Measurements from ENCODE around the gene ADIRF.
"Not testable (repeated sequence)": the region's sequence is repeated elsewhere in the genome, so short reads cannot be mapped to it uniquely, and the experiment has no call there.

Gene ADIRF

GRCh38 chr10:86968271-86968993 is at the start of gene ADIRF:
Gene ADIRF (plus strand): TSS chr10:86968482. CDS start chr10:86968545, 63 bp downstream.
- DNase-seq: peak in 1 of 2 experiments; percentile 8

GRCh38 chr10:86922553-86922961 is 45.7 kb upstream of the ADIRF start:
- no peak for DNase-seq

DNA sequence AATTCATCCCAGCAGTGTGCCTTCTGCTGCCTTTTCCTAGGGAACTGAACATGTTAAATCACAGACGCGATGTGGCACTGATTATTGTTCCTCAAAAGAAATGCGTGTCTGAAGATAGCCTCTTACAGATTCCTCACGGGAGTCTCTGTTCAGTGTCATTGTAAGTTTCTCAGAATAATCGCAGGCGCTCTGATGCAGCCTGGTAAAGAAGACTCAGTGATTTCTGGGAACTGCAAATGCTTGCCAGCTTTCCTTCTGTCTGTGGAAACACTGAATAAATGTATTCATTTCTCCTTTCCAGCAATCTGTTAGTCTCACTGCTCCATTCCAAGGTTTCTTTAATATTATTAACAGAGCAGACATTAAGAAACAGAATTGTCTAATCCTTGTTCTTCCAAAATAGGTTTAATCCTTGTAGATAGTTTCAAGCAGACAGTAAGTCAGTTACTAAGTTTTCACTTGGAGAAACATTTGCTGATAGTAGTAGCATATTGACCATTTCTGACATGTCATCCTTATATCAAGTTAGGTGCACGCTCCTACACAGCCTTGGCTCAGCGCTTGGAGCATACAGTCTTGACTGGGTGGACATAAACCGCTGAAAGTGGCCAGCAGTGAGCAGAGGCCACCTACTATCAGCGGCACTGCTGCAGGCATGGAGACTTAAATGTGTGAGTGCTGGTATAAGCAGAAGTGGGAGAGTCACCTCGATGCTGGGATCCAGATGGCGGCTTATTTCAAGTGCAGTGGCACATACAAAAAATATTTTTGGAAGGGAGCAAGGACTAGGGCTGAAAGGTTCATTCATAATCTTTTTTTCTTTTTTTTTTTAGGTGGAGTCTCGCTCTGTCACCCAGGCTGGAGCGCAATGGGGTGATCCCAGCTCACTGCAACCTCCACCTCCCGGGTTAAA is 38.6 kb upstream of the ADIRF start:
- DNase-seq: no peak

- no peak for DNase-seq
These were observed 36.4 kb upstream of the ADIRF start for GRCh38 chr10:86931872-86932271.

- DNase-seq: no peak
These were observed 35.6 kb upstream of the ADIRF start for GRCh38 chr10:86932674-86933073.

- DNase-seq: not testable (repeated sequence)
These were observed 34.0 kb upstream of the ADIRF start for GRCh38 chr10:86934162-86934711.

GRCh38 chr10:86936661-86937501 is 31.4 kb upstream of the ADIRF start:
- no peak for DNase-seq

- no peak for DNase-seq
These were observed 30.7 kb upstream of the ADIRF start for GRCh38 chr10:86937502-86938154.

GRCh38 chr10:86938260-86938659 is 30.0 kb upstream of the ADIRF start:
- no peak for DNase-seq

- not testable (repeated sequence) for DNase-seq
These were observed 28.2 kb upstream of the ADIRF start for GRCh38 chr10:86940076-86940475.

DNA sequence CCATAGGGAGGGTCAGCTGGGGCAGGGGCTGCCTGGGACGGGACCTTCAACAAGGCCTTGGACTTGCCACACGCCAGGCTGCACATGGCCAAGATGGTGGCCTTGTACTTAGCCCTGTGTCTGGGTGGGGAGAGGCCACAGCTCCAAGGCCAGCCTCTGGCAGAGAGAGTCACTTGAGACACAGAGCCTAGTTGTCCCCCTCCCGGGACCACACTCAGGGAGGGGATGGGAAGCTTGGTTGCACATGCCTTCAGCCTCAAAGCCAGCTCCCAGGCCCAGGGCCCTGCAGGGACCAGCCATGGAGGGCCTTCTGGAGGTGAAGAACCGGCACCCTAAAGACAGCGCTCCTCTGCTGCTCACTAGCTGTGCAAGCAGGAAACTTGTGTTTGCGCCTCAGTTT is 27.6 kb upstream of the ADIRF start:
- no peak for DNase-seq

DNA sequence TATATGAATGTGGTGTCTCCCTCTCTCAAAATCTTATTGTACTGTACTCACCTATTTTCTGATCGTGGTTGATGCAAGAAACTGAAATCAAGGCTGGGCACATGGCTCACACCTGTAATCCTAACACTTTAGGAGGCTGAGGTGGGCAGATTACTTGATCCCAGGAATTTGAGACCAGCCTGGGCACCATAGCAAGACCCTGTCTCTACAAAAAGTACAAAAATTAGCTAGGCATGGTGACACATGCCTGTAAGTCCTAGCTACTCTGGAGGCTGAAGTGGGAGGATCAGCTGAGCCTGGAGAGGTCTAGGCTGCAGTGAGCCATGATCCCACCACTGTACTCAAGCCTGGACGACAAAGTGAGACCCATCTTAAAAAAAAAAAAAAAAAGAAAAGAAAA is 26.9 kb upstream of the ADIRF start:
- DNase-seq: no peak

DNA sequence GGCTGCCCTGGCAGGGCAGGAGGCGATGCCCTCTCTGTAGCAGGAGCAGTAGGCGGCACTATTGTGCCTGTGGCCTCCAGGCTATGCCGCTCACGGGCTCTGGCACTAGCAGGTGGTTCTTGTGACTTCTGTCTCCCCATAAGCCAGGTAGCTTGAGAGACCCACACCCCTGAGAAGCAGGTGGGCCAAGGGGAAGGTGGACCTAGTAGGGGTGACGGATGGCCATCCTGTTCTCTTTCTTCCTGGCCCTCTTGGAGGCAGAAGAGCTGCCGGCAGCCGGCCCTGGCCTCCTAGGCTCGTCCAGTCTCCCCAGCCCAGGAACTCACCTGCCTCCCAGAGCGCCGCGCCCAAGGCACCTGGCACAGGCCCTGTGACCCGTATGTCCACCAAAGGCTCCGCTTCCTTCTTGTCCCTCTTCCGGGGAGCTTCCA is 26.3 kb upstream of the ADIRF start:
- DNase-seq: no peak

DNA sequence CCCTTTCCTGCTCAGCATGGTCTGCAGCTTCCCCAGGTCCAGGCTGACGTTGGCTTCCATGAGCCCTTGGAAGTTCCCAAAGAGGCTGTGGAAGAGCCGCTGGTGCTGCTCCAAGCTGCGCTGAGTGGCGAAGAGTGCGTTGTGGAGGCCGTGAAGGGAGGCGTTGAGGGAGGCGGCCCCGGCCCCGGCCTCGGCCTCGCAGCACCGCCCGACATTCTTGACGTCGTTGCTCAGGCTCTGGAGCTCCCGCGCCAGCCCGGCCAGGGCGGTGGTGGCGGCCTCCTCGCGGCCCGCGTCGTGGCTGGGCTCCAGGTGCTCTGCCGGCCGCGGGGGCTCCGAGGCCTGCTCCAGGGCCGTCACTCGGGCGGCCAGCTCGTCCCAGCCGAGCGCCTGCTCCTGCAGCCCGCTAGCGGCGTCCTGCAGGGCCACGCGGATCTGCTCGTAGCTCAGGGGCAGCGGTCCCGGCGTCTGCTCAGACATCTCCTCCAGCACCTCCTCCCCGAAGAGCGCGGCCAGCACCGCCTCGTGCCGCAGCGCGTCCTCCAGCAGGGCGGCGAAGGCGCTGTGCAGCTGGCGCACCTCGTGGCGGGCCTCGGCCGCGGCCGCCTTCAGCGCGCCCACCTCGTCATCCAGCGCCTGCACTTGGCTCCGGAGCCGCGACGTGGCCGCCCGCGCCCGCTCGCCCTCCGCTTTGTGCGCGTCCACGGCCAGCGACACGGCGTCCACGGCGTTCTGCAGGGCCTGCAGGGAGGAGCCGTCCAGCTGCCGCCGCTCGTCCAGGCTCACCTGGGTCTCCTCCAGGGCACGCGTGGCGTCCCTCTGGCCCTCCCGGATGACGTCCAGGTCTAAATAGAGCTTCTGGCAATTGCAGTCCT is 25.6 kb upstream of the ADIRF start:
- no peak for DNase-seq

GRCh38 chr10:86943316-86944030 is 24.8 kb upstream of the ADIRF start:
- DNase-seq: no peak

DNA sequence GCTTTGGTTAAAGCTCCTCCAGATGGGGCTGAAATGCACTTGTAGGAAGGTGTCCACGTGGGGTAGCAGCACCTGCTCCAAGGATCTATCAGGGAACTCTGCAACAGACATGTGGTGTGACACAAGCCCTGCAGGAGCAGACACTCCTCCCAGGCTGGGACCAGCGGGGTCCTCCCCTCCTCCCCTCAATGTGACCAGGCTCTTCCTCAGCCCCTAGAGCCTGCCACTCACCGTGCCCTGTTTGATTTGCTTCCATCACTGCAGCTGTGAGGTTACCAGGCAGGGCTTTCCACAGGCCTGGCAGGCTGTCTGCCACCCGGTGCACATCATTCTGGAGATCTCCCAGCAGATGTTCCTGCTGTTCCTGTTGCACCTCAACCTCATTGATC is 24.3 kb upstream of the ADIRF start:
- DNase-seq: no peak

DNA sequence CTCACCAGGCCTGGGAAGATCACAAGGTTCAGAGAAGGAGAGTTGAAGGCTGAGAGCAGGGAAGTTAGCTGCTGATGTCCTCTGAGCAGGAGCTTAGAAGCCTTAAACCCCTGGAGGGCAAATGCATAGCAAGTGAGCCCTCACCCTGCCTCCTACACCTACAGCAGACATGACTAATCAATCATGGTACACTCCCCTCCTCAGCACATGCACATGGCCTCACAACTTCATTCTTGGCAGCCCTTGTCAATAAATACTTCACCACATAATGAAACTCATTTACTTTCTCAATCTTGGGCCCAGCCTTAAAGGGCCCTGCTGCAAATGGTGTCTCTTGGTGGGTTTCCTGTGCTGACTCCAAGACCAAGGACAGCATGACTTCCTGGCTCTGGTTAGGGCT is 23.8 kb upstream of the ADIRF start:
- DNase-seq: no peak

DNA sequence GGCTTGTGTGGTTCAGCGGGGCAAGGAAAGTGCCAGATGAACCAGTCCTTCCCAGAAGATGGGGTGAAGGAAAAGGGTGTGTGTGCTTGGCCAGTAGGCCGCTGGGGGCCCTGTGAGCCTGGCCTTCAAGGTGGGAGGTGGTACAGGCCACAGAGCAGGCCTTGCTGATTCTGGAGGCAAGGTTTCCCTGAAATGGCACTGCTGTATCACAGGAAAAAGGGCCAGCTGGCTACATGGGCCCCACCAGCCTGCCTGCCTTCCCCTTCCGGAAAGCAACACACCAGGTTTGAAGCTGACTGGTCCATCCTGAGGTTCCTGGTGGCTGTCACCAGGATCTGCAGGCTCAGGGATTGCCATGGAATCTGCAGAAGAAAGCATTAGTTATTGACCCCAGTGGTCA is 23.4 kb upstream of the ADIRF start:
- DNase-seq: no peak

- DNase-seq: peak in 1 of 2 experiments; percentile 51
These were observed 22.7 kb upstream of the ADIRF start for GRCh38 chr10:86945361-86946212.
